WTC11 (cell line): Measurements from ENCODE around the gene SERPING1. TPM values are rescaled to one million over a fixed set of nuclear protein-coding genes. Genes with fewer than 3 reads are reported as not detected.

ENCODE experiments used
- ATF1 ChIP-seq: sonication (generic); formaldehyde crosslinking; IDR thresholded peaks from 2 replicates; pipeline ENCODE4 v1.8.1; 2023; ENCODE audit warnings: mild to moderate bottlenecking, moderate library complexity, missing genetic modification reagents
- CREB1 ChIP-seq: sonication (generic); formaldehyde crosslinking; IDR thresholded peaks from 2 replicates; pipeline ENCODE4 v1.8.0; 2023; ENCODE audit warnings: mild to moderate bottlenecking, missing genetic modification reagents
- ETV6 ChIP-seq: sonication (generic); formaldehyde crosslinking; IDR thresholded peaks from 2 replicates; pipeline ENCODE4 v1.8.1; 2022; ENCODE audit warnings: mild to moderate bottlenecking, missing genetic modification reagents
- FOXP1 ChIP-seq: sonication (generic); formaldehyde crosslinking; IDR thresholded peaks from 2 replicates; pipeline ENCODE4 v1.8.0; 2022; ENCODE audit warnings: missing genetic modification reagents, mild to moderate bottlenecking, moderate library complexity, borderline replicate concordance
- GTF2I ChIP-seq: fragments of 250-450 bp; sonication (Bioruptor Pico); conservative IDR thresholded peaks from 2 replicates; pipeline ENCODE4 v1.4.0; 2021; ENCODE audit warnings: mild to moderate bottlenecking
- IRF2 ChIP-seq: sonication (generic); formaldehyde crosslinking; IDR thresholded peaks from 2 replicates; pipeline ENCODE4 v1.8.0; 2022; ENCODE audit warnings: low read depth, missing genetic modification reagents, borderline replicate concordance
- KAT7 ChIP-seq: sonication (generic); formaldehyde crosslinking; IDR thresholded peaks from 2 replicates; pipeline ENCODE4 v1.8.1; 2023; ENCODE audit warnings: missing genetic modification reagents, mild to moderate bottlenecking, borderline replicate concordance
- MYBL2 ChIP-seq: sonication (generic); formaldehyde crosslinking; IDR thresholded peaks from 2 replicates; pipeline ENCODE4 v1.8.1; 2023; ENCODE audit warnings: mild to moderate bottlenecking, moderate library complexity, missing genetic modification reagents
- NFE2L1 ChIP-seq: sonication (generic); formaldehyde crosslinking; IDR thresholded peaks from 2 replicates; pipeline ENCODE4 v1.8.1; 2023; ENCODE audit warnings: missing genetic modification reagents
- NR2C2 ChIP-seq: sonication (generic); formaldehyde crosslinking; IDR thresholded peaks from 2 replicates; pipeline ENCODE4 v1.8.0; 2022; ENCODE audit warnings: mild to moderate bottlenecking, missing genetic modification reagents
- SMAD3 ChIP-seq: sonication (generic); formaldehyde crosslinking; IDR thresholded peaks from 2 replicates; pipeline ENCODE4 v1.8.0; 2022; ENCODE audit warnings: missing genetic modification reagents, mild to moderate bottlenecking, borderline replicate concordance
- SOX15 ChIP-seq: fragments of 250-450 bp; sonication (Bioruptor Pico); IDR thresholded peaks from 2 replicates; pipeline ENCODE4 v1.9.0; 2021; ENCODE audit warnings: mild to moderate bottlenecking
- TEAD4 ChIP-seq: sonication (generic); formaldehyde crosslinking; IDR thresholded peaks from 2 replicates; pipeline ENCODE4 v1.8.0; 2022; ENCODE audit warnings: mild to moderate bottlenecking, missing genetic modification reagents
- TP53 ChIP-seq: sonication (generic); formaldehyde crosslinking; IDR thresholded peaks from 2 replicates; pipeline ENCODE4 v1.8.1; 2023; ENCODE audit warnings: mild to moderate bottlenecking, missing genetic modification reagents
- ZNF138 ChIP-seq: sonication (generic); formaldehyde crosslinking; conservative IDR thresholded peaks from 2 replicates; pipeline ENCODE4 v1.8.1; 2022; ENCODE audit warnings: mild to moderate bottlenecking, moderate library complexity, missing genetic modification reagents
- ZNF317 ChIP-seq: sonication (generic); formaldehyde crosslinking; IDR thresholded peaks from 2 replicates; pipeline ENCODE4 v1.8.1; 2023; ENCODE audit warnings: low read depth, mild to moderate bottlenecking, moderate library complexity, missing genetic modification reagents, borderline replicate concordance
- ZNF396 ChIP-seq: fragments of 250-450 bp; sonication (Bioruptor Pico); IDR thresholded peaks from 2 replicates; pipeline ENCODE4 v1.8.0; 2021; ENCODE audit warnings: mild to moderate bottlenecking, moderate library complexity, borderline replicate concordance
- ZNF416 ChIP-seq: fragments of 250-450 bp; sonication (Bioruptor Pico); IDR thresholded peaks from 2 replicates; pipeline ENCODE4 v1.9.0; 2021; ENCODE audit warnings: mild to moderate bottlenecking, inconsistent platforms
- total RNA-seq: library from RNA; stranded (reverse); gene quantifications from 3 replicates; pipeline ENCODE4 v1.2.3, GENCODE V29; 2021
- TF ChIP-seq, protein P1 (sequence below): sonication (generic); formaldehyde crosslinking; IDR thresholded peaks from 2 replicates; pipeline ENCODE4 v1.8.0; 2022; ENCODE audit warnings: missing genetic modification reagents
- TF ChIP-seq, protein P2 (sequence below): sonication (generic); formaldehyde crosslinking; IDR thresholded peaks from 2 replicates; pipeline ENCODE4 v1.8.0; 2022; ENCODE audit warnings: mild to moderate bottlenecking, missing genetic modification reagents
- TF ChIP-seq, protein P3 (sequence below): sonication (generic); formaldehyde crosslinking; IDR thresholded peaks from 2 replicates; pipeline ENCODE4 v1.8.1; 2022; ENCODE audit warnings: mild to moderate bottlenecking, moderate library complexity, missing genetic modification reagents
- TF ChIP-seq, protein P4 (sequence below): sonication (generic); formaldehyde crosslinking; IDR thresholded peaks from 2 replicates; pipeline ENCODE4 v1.8.1; 2023; ENCODE audit warnings: mild to moderate bottlenecking, missing genetic modification reagents, borderline replicate concordance
- TF ChIP-seq, protein P5 (sequence below): fragments of 250-450 bp; sonication (Bioruptor Pico); IDR thresholded peaks from 2 replicates; pipeline ENCODE4 v1.9.0; 2021; ENCODE audit warnings: moderate library complexity, mild to moderate bottlenecking, inconsistent platforms, borderline replicate concordance
- TF ChIP-seq, protein P6 (sequence below): fragments of 250-450 bp; sonication (Bioruptor Pico); IDR thresholded peaks from 2 replicates; pipeline ENCODE4 v1.9.0; 2021; ENCODE audit warnings: mild to moderate bottlenecking

SERPING1 gene
- total RNA-seq, 1 experiment from 2014 or later: 49.1 TPM

- no peak for TF ChIP-seq ZNF416
- TF ChIP-seq IRF2 (CRISPR knock-in tag): no peak
- TF ChIP-seq, protein P1, sequence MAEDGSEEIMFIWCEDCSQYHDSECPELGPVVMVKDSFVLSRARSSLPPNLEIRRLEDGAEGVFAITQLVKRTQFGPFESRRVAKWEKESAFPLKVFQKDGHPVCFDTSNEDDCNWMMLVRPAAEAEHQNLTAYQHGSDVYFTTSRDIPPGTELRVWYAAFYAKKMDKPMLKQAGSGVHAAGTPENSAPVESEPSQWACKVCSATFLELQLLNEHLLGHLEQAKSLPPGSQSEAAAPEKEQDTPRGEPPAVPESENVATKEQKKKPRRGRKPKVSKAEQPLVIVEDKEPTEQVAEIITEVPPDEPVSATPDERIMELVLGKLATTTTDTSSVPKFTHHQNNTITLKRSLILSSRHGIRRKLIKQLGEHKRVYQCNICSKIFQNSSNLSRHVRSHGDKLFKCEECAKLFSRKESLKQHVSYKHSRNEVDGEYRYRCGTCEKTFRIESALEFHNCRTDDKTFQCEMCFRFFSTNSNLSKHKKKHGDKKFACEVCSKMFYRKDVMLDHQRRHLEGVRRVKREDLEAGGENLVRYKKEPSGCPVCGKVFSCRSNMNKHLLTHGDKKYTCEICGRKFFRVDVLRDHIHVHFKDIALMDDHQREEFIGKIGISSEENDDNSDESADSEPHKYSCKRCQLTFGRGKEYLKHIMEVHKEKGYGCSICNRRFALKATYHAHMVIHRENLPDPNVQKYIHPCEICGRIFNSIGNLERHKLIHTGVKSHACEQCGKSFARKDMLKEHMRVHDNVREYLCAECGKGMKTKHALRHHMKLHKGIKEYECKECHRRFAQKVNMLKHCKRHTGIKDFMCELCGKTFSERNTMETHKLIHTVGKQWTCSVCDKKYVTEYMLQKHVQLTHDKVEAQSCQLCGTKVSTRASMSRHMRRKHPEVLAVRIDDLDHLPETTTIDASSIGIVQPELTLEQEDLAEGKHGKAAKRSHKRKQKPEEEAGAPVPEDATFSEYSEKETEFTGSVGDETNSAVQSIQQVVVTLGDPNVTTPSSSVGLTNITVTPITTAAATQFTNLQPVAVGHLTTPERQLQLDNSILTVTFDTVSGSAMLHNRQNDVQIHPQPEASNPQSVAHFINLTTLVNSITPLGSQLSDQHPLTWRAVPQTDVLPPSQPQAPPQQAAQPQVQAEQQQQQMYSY (CRISPR knock-in tag): no peak
- TF ChIP-seq SOX15: no peak
- TF ChIP-seq FOXP1 (CRISPR knock-in tag): peak; percentile 29; the same call in 1 of the 2 replicates
- TF ChIP-seq, protein P2, sequence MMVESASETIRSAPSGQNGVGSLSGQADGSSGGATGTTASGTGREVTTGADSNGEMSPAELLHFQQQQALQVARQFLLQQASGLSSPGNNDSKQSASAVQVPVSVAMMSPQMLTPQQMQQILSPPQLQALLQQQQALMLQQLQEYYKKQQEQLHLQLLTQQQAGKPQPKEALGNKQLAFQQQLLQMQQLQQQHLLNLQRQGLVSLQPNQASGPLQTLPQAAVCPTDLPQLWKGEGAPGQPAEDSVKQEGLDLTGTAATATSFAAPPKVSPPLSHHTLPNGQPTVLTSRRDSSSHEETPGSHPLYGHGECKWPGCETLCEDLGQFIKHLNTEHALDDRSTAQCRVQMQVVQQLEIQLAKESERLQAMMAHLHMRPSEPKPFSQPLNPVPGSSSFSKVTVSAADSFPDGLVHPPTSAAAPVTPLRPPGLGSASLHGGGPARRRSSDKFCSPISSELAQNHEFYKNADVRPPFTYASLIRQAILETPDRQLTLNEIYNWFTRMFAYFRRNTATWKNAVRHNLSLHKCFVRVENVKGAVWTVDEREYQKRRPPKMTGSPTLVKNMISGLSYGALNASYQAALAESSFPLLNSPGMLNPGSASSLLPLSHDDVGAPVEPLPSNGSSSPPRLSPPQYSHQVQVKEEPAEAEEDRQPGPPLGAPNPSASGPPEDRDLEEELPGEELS (CRISPR knock-in tag): peak; percentile 93
- TF ChIP-seq ETV6 (CRISPR knock-in tag): peak; percentile 98
- TF ChIP-seq, protein P3, sequence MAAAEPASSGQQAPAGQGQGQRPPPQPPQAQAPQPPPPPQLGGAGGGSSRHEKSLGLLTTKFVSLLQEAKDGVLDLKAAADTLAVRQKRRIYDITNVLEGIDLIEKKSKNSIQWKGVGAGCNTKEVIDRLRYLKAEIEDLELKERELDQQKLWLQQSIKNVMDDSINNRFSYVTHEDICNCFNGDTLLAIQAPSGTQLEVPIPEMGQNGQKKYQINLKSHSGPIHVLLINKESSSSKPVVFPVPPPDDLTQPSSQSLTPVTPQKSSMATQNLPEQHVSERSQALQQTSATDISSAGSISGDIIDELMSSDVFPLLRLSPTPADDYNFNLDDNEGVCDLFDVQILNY (CRISPR knock-in tag): peak; percentile 76; the same call in 1 of the 2 replicates
- TF ChIP-seq NFE2L1 (CRISPR knock-in tag): no peak; the same call in none of the 2 replicates
- TF ChIP-seq NR2C2 (CRISPR knock-in tag): no peak
- no peak for TF ChIP-seq ZNF138
- TF ChIP-seq, protein P4, sequence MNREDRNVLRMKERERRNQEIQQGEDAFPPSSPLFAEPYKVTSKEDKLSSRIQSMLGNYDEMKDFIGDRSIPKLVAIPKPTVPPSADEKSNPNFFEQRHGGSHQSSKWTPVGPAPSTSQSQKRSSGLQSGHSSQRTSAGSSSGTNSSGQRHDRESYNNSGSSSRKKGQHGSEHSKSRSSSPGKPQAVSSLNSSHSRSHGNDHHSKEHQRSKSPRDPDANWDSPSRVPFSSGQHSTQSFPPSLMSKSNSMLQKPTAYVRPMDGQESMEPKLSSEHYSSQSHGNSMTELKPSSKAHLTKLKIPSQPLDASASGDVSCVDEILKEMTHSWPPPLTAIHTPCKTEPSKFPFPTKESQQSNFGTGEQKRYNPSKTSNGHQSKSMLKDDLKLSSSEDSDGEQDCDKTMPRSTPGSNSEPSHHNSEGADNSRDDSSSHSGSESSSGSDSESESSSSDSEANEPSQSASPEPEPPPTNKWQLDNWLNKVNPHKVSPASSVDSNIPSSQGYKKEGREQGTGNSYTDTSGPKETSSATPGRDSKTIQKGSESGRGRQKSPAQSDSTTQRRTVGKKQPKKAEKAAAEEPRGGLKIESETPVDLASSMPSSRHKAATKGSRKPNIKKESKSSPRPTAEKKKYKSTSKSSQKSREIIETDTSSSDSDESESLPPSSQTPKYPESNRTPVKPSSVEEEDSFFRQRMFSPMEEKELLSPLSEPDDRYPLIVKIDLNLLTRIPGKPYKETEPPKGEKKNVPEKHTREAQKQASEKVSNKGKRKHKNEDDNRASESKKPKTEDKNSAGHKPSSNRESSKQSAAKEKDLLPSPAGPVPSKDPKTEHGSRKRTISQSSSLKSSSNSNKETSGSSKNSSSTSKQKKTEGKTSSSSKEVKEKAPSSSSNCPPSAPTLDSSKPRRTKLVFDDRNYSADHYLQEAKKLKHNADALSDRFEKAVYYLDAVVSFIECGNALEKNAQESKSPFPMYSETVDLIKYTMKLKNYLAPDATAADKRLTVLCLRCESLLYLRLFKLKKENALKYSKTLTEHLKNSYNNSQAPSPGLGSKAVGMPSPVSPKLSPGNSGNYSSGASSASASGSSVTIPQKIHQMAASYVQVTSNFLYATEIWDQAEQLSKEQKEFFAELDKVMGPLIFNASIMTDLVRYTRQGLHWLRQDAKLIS (CRISPR knock-in tag): no peak
- TF ChIP-seq TEAD4: no peak; the same call in 1 of the 2 replicates
- TF ChIP-seq CREB1 (CRISPR knock-in tag): no peak
- TF ChIP-seq ATF1 (CRISPR knock-in tag): no peak
- no peak for TF ChIP-seq ZNF317 (CRISPR knock-in tag)
- TF ChIP-seq SMAD3 (CRISPR knock-in tag): no peak; the same call in 1 of the 2 replicates
- no peak; the same call in 1 of the 2 replicates for TF ChIP-seq MYBL2
- TF ChIP-seq, protein P5, sequence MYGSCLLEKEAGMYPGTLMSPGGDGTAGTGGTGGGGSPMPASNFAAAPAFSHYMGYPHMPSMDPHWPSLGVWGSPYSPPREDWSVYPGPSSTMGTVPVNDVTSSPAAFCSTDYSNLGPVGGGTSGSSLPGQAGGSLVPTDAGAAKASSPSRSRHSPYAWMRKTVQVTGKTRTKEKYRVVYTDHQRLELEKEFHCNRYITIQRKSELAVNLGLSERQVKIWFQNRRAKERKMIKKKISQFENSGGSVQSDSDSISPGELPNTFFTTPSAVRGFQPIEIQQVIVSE (CRISPR knock-in tag): no peak
- TF ChIP-seq ZNF396 (CRISPR knock-in tag): no peak
- TF ChIP-seq KAT7: no peak
- TF ChIP-seq TP53 (CRISPR knock-in tag): no peak
- TF ChIP-seq, protein P6, sequence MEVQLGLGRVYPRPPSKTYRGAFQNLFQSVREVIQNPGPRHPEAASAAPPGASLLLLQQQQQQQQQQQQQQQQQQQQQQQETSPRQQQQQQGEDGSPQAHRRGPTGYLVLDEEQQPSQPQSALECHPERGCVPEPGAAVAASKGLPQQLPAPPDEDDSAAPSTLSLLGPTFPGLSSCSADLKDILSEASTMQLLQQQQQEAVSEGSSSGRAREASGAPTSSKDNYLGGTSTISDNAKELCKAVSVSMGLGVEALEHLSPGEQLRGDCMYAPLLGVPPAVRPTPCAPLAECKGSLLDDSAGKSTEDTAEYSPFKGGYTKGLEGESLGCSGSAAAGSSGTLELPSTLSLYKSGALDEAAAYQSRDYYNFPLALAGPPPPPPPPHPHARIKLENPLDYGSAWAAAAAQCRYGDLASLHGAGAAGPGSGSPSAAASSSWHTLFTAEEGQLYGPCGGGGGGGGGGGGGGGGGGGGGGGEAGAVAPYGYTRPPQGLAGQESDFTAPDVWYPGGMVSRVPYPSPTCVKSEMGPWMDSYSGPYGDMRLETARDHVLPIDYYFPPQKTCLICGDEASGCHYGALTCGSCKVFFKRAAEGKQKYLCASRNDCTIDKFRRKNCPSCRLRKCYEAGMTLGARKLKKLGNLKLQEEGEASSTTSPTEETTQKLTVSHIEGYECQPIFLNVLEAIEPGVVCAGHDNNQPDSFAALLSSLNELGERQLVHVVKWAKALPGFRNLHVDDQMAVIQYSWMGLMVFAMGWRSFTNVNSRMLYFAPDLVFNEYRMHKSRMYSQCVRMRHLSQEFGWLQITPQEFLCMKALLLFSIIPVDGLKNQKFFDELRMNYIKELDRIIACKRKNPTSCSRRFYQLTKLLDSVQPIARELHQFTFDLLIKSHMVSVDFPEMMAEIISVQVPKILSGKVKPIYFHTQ: no peak
- TF ChIP-seq GTF2I: no peak
These were observed 42.0 kb downstream of the SERPING1 start (continued) for GRCh38 chr11:57639321-57640067.
